ENCODE results near the gene TMED3.

Gene TMED3

DNA sequence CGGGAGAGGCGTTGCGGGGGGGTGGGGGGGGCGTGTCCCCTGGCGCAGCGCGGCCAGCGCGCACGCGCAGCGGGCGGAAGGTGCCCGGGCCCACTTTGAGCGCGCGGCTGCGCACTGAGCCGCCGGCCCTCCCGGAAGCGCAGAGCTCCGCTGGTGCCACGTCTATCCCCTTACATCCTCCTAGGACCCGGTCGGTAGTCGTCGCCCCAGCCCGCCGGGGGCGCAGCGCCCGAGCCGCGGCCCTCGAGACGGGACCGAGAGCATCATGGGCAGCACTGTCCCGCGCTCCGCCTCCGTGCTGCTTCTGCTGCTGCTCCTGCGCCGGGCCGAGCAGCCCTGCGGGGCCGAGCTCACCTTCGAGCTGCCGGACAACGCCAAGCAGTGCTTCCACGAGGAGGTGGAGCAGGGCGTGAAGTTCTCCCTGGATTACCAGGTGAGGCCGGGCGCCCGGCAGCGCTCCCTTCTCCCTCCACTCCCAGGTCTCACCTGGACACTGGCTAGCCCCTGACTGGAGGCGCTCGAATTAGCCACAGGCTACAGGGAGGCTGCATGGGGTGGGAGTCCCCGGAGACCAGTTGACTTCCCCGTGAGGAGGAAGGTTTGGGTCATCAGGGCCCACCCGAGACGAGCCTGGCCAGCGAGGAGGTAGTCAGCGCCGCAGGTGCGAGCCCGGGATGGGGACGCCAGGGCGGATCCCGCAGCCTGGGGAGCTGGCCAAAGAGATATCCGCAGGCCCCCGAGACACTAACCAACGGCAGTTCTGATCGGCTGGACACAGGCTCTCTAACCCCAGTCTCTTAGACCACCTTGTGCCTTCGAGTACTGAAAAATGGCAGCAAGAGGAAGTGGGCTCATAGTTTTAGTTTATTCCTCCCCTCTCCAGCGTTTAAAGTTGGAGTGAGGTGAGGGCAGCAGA, at the start of gene TMED3:
Gene TMED3 (plus strand): TSS at position 128 of the 916 bp plus-strand sequence. CDS start 138 bp downstream, at position 266.
- peak; percentile 78 for DNase-seq

DNA sequence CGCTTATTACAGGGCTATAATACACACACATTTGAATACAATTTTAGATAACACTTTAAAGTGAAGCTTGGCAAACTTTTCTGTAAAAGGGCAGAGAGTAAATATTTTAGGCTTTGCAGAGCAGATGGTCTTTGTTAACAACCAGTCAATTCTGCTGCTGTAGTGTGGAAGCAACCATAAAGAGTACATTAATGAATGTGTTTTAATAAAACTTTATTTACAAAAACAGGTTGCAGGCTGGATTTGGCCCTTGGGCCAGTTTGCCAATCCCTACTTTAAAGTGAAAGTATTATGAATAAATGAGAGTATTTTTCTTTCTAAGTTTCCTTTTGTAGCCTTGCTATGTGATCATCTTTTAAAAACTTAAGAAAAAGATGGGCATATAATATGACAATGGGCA, 49.1 kb upstream of the TMED3 start:
- no peak for DNase-seq

DNA sequence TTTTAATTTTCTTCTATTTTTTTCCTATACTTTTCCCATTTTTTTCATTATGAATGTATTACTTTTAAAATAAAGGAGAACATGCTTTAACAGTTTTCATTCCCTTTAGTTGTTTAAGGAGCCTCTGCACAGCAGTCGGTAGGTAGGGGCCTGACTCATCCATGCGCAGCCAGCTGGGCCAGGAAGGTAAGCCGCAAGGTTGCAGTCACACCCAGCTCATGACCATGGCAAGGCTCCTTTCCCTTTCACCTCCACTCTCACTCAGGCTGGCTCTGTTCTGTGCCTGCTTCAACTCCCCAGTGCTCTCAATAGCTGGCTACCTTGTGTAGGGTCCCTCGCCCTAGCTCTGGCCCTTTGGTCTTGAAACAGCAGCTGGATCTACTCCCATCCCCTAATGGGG, 45.7 kb upstream of the TMED3 start:
- DNase-seq = no peak

GRCh38 chr15:79265987-79266579, 44.8 kb upstream of the TMED3 start:
- no peak for DNase-seq

DNA sequence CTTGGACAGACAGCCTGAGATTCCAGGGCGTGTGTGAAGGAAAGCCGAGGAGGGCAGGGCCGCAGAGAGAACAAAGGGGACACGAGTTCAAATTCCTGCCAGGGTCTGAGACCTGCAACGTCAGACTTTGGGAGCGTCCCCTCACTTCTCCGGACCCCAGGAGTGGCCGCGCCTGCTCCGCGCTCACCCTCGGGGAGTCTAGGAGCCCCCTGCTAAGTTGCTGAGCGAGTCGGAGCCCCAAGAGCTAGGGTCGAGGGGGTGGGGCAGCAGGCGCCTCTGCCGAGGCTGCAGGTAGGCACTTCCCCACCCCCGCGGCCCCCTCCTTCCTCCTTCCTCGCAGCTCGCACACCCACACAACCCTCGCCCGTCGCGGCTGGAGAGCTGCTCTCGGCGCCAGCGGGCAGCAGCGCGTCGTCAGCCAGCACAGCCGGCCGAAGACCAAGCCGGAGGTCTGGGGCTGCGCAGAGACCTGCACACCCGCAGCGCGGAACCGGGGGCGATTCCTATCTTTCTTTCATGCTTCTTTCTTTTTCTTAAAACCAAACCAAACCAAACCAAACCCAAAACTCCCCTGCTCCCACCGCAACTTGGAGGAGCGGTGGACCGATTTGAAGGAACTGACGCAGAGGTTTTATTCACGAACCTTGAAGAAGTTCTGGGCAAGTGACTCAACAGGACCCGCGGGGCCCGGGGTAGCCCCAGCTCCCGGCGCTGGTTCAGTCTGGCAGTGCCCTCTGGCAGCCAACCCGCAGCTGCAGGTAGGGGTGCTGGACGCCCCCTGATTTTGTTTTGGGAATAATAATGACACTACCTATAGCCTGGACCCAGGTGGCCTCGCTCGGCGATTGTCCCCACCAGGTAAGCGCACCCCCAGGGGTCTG, 28.3 kb upstream of the TMED3 start, which contains the start of gene ANKRD34C:
Gene ANKRD34C (plus strand): TSS at position 352 of the 881 bp plus-strand sequence. CDS start 10,563 bp downstream, outside the sequence.
- DNase-seq = no peak

DNA sequence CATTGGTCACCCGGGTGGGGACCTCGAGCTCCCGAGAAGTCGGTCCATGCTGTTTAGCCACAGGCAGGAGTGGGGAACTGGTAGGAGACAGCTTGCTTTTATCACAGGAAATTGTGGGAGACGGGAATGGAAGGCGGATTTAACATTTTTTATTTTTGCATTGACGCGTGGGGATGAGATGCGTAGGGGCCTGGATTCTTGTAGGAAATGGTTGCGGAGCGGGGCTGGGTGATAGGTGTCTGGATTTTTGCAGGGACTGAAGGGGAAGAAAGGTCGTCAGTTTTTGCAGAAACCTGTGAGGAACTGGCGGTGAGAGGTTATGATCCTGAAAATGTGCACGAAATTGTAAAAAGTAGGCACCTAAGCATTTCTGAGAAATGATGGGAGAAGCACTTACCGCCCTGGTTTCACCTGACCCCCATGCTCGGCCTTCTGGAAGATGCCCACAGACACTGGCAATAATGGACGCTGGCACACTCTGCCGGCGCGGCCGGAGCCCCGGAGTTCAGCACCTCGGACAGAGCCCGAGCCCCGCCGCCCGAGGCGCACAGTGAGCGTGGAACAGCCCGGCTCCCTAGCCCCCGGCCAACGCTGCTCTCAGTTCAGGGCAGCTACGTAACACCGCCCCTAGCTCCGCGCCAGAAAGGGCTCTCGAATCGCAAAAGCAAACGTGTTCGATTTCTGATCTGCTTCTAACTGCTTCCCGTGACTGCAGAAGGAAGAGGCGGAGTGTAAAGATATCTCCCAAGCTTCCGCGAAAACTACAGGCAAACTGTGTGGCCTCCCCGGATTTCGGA, 27.5 kb upstream of the TMED3 start:
- DNase-seq = no peak

GRCh38 chr15:79290642-79291275, 20.2 kb upstream of the TMED3 start:
- no peak for DNase-seq

DNA sequence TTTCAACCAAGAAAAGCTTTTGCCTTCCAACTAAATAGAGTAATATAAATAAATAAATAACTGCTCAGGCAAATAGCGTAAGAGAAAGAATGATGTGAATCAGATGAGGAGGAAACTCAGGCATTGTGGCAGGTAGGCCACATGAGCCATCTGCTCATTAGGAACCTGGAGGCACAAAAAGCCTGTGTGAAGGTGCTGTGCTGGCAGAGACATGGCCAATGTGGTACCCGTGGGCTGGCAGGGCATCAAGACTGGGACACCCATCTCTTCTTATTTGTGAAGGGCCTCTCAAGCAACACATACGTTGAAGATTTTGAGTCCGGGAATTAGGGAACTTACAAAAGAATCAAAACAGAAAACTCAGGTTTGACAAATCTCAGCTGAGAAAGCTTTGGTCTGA, 18.9 kb upstream of the TMED3 start:
- no peak for DNase-seq

GRCh38 chr15:79294075-79294474, 16.8 kb upstream of the TMED3 start:
- DNase-seq = no peak

DNA sequence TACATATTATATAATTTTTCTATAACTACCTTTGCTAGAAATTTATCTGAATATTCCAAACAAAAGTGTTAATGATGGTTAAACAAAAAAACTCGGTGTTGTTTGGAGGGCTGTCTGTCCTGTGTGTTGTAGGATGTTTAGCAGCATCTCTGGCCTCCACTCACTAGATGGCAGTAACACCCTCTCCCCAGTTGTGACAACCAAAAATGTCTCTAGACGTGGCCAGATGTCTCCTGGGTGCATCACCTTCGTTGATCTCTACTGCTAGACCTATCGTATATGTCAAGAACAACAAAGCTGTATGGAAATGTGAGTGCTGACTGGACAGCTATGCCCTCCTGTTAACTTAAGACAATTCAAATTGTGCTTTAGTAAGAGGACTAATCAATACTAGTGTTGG, 14.3 kb upstream of the TMED3 start:
- DNase-seq = no peak

GRCh38 chr15:79299126-79299840, 11.6 kb upstream of the TMED3 start:
- no peak for DNase-seq

- no peak for DNase-seq
Measured at GRCh38 chr15:79299841-79300235, 11.1 kb upstream of the TMED3 start.

DNA sequence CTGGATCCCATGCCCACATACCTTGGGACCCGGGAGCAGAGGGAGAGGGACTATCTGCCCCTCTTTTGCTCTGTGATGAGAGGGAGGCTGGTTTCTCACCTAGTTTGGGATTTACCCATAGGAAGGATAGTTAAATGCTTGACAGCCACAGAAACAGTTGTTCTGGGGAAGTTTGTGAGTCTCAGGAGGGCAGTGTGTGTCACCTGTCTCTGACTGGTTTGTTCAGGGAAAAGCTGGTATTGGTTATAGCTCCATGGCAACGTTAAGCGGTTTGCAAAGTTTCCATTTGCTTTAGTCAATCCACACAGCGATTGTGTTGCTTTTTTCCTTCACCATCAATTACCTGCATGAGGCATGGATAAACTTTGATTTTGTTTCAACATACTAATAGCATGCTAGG, 3.7 kb upstream of the TMED3 start:
- DNase-seq = no peak

DNA sequence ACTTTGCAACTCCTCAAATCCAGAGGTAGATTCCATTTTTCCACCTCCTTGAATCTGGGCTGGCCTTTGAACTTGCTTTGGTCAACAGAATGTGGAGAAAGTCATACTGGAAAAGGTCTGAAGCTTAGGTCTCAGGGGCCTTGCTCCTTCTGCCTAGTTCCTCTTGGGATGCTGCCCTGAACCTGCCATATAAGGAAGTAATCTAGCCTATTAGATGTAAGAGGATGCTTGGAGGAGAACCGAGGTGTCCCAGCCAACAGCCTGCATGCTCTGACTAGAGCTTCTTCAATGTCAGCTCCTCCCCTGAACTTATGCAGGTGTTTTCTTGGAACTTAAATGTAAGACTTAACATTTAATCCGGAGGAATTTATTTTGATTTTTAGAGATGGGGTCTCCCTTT, 2.0 kb upstream of the TMED3 start:
- DNase-seq = no peak

DNA sequence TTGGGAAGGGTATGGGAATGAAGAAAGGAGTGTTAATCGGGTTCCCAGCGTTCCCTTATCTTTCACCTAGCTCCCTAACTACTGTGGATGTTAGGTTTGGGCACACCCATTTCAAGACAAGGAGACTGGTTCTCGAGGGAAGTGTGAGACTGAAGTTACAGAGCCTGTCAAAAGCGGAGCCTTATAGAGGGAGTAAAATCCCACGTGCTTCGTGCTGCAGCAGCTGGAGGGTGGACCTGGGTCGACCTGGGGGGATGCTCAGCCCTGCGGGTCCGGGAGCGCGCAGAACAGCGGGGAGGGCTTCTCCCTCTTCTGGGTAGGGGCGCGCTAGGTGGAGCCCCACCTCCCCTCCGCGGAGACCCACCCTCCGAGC, 314 bp upstream of the TMED3 start:
- no peak for DNase-seq

GRCh38 chr15:79311901-79312553, 1.1 kb downstream of the TMED3 start:
- DNase-seq = no peak

GRCh38 chr15:79314186-79314585, 3.3 kb downstream of the TMED3 start:
- DNase-seq = no peak

GRCh38 chr15:79314811-79315210, 3.9 kb downstream of the TMED3 start:
- no peak for DNase-seq

- no peak for DNase-seq
Measured at GRCh38 chr15:79315623-79316328, 4.9 kb downstream of the TMED3 start.

DNA sequence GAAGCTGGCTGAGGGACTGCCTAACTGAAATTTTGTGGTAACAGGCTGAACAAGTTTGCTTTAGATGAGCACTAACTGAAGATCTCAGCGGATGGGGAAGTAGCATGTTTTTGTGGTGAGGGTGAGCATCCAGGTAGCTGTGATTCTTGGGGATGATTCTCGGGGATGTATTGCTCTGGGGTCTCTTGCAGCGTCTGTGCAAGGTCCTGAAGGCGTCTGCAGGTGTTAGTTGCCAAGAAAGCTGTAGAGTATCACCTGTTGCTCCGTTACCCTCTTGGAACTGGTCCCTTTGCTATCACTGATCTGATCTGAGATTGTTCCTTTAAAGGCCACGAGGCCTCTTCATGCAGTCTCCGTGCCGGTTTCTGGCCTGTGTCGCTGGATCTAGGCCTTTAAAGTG, 6.0 kb downstream of the TMED3 start:
- no peak for DNase-seq
